Measurements from ENCODE around the gene PDE4B. TPM values are rescaled to one million over a fixed set of nuclear protein-coding genes. Genes with fewer than 3 reads are reported as not detected.

PDE4B gene
- total and polyA plus RNA-seq, 9 donors: 1.7 to 8.2 (median 5.1) TPM

- H3K27ac ChIP-seq: no peak overlapping the region
- no peaks in the 10 kb centered on the region for H3K27me3 ChIP-seq
- DNase-seq: no peak
- no peaks in the 10 kb centered on the region for H3K36me3 ChIP-seq
- WGBS, 3 donors: 44 to 49% (median 45%) methylated on average over 3 of the region's 3 CpGs
- no peaks in the 10 kb centered on the region for H3K9me3 ChIP-seq
- H3K4me3 ChIP-seq: no peak overlapping the region
- intact Hi-C loops (cut with DNase I): no loop called here
- TF ChIP-seq POLR2A (IDR thresholded peaks at IDR 0.05) (no peak), CTCF (IDR thresholded peaks at IDR 0.05) (no peak), EP300 (IDR thresholded peaks at IDR 0.05) (no peak)
- H3K4me1 ChIP-seq (ENCODE audit: insufficient read depth): no peaks in the 10 kb centered on the region
These were observed 219.6 kb downstream of the PDE4B start for GRCh38 chr1:66012106-66012784.

- H3K36me3 ChIP-seq: no peaks in the 10 kb centered on the region
- H3K9me3 ChIP-seq: no peaks in the 10 kb centered on the region
- no peak overlapping the region for H3K27ac ChIP-seq
- 68 to 76% (median 73%) methylated on average over 3 of the region's 3 CpGs for WGBS, 3 donors
- DNase-seq: no peak
- TF ChIP-seq CTCF (IDR thresholded peaks at IDR 0.05): no peak
- TF ChIP-seq EP300 (IDR thresholded peaks at IDR 0.05): no peak
- no peak for TF ChIP-seq POLR2A (IDR thresholded peaks at IDR 0.05)
- no peaks in the 10 kb centered on the region for H3K27me3 ChIP-seq
- H3K4me1 ChIP-seq (ENCODE audit: insufficient read depth): no peaks in the 10 kb centered on the region
- H3K4me3 ChIP-seq: no peak overlapping the region
- intact Hi-C loops (cut with DNase I): no loop called here
These were observed 220.7 kb downstream of the PDE4B start for GRCh38 chr1:66013371-66013770.

GRCh38 chr1:66022904-66023620, 230.4 kb downstream of the PDE4B start:
- WGBS, 3 donors: 59 to 73% (median 60%) methylated on average over 2 of the region's 2 CpGs

GRCh38 chr1:66025188-66025587, 232.5 kb downstream of the PDE4B start:
- Histone ChIP-seq H3K36me3 (no peaks in the 10 kb centered on the region), H3K27me3 (no peaks in the 10 kb centered on the region), H3K9me3 (no peaks in the 10 kb centered on the region), H3K4me3 (no peak overlapping the region), H3K4me1 (ENCODE audit: insufficient read depth) (no peaks in the 10 kb centered on the region), H3K27ac (no peak overlapping the region)
- intact Hi-C loops (cut with DNase I): no loop called here
- no peak for TF ChIP-seq CTCF (IDR thresholded peaks at IDR 0.05)
- no peak for TF ChIP-seq POLR2A (IDR thresholded peaks at IDR 0.05)
- TF ChIP-seq EP300 (IDR thresholded peaks at IDR 0.05): no peak
- DNase-seq: no peak

More at GRCh38 chr1:66022904-66023620, 230.4 kb downstream of the PDE4B start:
- no peaks in the 10 kb centered on the region for H3K9me3 ChIP-seq
- H3K27ac ChIP-seq: no peak overlapping the region
- no peak overlapping the region for H3K4me3 ChIP-seq
- intact Hi-C loops (cut with DNase I): no loop called here
- no peak for DNase-seq
- H3K36me3 ChIP-seq: no peaks in the 10 kb centered on the region
- H3K27me3 ChIP-seq: no peaks in the 10 kb centered on the region
- H3K4me1 ChIP-seq (ENCODE audit: insufficient read depth): no peaks in the 10 kb centered on the region
- TF ChIP-seq CTCF (IDR thresholded peaks at IDR 0.05) (no peak), POLR2A (IDR thresholded peaks at IDR 0.05) (no peak), EP300 (IDR thresholded peaks at IDR 0.05) (no peak)
